ENCODE measurements around the gene CTNNA2.

Gene CTNNA2

DNA sequence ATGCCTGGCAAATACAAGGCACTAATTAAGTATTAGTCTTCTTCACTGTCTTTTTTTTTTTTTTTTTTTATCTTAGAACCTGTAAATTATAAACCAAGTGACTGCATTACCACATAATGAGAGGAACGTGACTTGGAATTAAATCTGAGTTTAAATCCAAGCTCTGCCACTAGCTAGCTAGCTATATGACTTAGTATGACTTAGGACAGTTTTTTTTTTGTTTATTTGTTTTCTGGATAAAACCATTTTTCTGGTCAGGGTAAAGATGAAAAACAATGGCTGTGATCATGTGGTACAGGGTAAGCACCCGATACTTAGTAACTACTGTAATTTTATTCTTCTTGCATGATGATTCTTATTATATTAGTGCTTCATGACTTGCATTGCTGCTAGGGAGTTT is 983.5 kb downstream of the CTNNA2 start:
- no peak overlapping the region for H3K4me3 ChIP-seq (ENCODE audit: low read length in 2 of 2)
- no peaks in the 10 kb centered on the region for H3K4me1 ChIP-seq (ENCODE audit: control insufficient read depth in 2 of 2, insufficient read depth in 1 of 2, low read depth in 1 of 2, low read length in 2 of 2)
- H3K36me3 ChIP-seq (replicated peaks in 1 of 2; ENCODE audit: control insufficient read depth in 2 of 2, insufficient read depth in 2 of 2, low read length in 2 of 2) = no peaks in the 10 kb centered on the region
- H3K27me3 ChIP-seq (ENCODE audit: control insufficient read depth in 3 of 3, insufficient read depth in 3 of 3, low read depth in 1 of 3, low read length in 3 of 3) = no peaks in the 10 kb centered on the region
- no peak overlapping the region for H2AK5ac ChIP-seq (ENCODE audit: low read depth, low read length)
- no peak overlapping the region for H2BK120ac ChIP-seq (ENCODE audit: low read depth, low read length)
- no peak overlapping the region for H2AFZ ChIP-seq (ENCODE audit: low read length)
- no peaks in the 10 kb centered on the region for H3K9me3 ChIP-seq (replicated peaks in 1 of 2; ENCODE audit: control insufficient read depth in 2 of 2, insufficient read depth in 1 of 2, low read depth in 1 of 2, low read length in 2 of 2)
- no CpG with 5 or more reads among the region's 2 CpGs for WGBS, 2 donors (ENCODE audit: extremely low coverage in 2 of 2, insufficient read length in 2 of 2, insufficient replicate concordance in 1 of 2)
- H2BK15ac ChIP-seq (ENCODE audit: low read length) = no peak overlapping the region
- H4K91ac ChIP-seq (ENCODE audit: low read depth, low read length, poor library complexity) = no peak overlapping the region
- no peak overlapping the region for H2BK12ac ChIP-seq (ENCODE audit: low read length)
- no peak overlapping the region for H2BK5ac ChIP-seq (ENCODE audit: low read length)
- H3K4me2 ChIP-seq (ENCODE audit: insufficient read depth, low read length, poor library complexity, severe bottlenecking) = no peak overlapping the region
- no peak overlapping the region for H4K8ac ChIP-seq (ENCODE audit: low read depth, low read length)
- H3K23ac ChIP-seq (ENCODE audit: low read depth, low read length, poor library complexity) = no peak overlapping the region
- H3K27ac ChIP-seq (replicated peaks; ENCODE audit: low read length) = no peak overlapping the region
- H3K14ac ChIP-seq (ENCODE audit: low read length) = no peak overlapping the region
- no peak for DNase-seq (ENCODE audit: low spot score)
- no peak overlapping the region for H3K4ac ChIP-seq (ENCODE audit: low read length)
- H3K79me1 ChIP-seq (ENCODE audit: low read depth, low read length) = no peaks in the 10 kb centered on the region
- no peak overlapping the region for H3K18ac ChIP-seq (ENCODE audit: low read length)
- H3K9ac ChIP-seq (ENCODE audit: low read depth, low read length, poor library complexity) = no peak overlapping the region

DNA sequence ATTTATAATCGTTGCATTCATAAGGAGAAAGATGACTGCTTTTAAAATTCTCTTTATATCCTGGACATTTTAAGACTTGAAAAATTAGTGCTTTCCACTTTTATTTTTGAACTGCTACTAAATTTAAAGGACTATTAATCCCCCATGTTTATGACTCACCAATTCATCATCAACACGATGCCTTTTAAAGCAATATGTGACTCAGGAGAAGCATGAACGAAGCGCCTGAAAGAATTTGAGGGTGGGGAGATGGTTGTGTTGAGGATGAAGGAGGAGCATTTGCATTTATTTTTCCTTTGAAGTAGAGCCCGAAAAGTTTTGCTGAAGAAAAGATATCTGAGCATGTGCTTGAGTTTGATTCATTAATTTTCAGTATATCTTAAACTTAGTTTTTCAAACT is 983.9 kb downstream of the CTNNA2 start:
- no peak overlapping the region for H3K4ac ChIP-seq (ENCODE audit: low read length)
- no peak overlapping the region for H3K14ac ChIP-seq (ENCODE audit: low read length)
- H3K9ac ChIP-seq (ENCODE audit: low read depth, low read length, poor library complexity) = no peak overlapping the region
- no peak overlapping the region for H4K91ac ChIP-seq (ENCODE audit: low read depth, low read length, poor library complexity)
- H3K79me1 ChIP-seq (ENCODE audit: low read depth, low read length) = no peaks in the 10 kb centered on the region
- no peak overlapping the region for H2BK12ac ChIP-seq (ENCODE audit: low read length)
- no peak overlapping the region for H2AK5ac ChIP-seq (ENCODE audit: low read depth, low read length)
- no peak overlapping the region for H3K27ac ChIP-seq (replicated peaks; ENCODE audit: low read length)
- WGBS, 2 donors (ENCODE audit: extremely low coverage in 2 of 2, insufficient read length in 2 of 2, insufficient replicate concordance in 1 of 2) = no CpG with 5 or more reads among the region's 5 CpGs
- H3K36me3 ChIP-seq (replicated peaks in 1 of 2; ENCODE audit: control insufficient read depth in 2 of 2, insufficient read depth in 2 of 2, low read length in 2 of 2) = no peaks in the 10 kb centered on the region
- H2BK5ac ChIP-seq (ENCODE audit: low read length) = no peak overlapping the region
- no peak overlapping the region for H3K4me3 ChIP-seq (ENCODE audit: low read length in 2 of 2)
- no peaks in the 10 kb centered on the region for H3K9me3 ChIP-seq (replicated peaks in 1 of 2; ENCODE audit: control insufficient read depth in 2 of 2, insufficient read depth in 1 of 2, low read depth in 1 of 2, low read length in 2 of 2)
- H2BK15ac ChIP-seq (ENCODE audit: low read length) = no peak overlapping the region
- H3K27me3 ChIP-seq (ENCODE audit: control insufficient read depth in 3 of 3, insufficient read depth in 3 of 3, low read depth in 1 of 3, low read length in 3 of 3) = no peaks in the 10 kb centered on the region
- no peak for DNase-seq (ENCODE audit: low spot score)
- H3K4me2 ChIP-seq (ENCODE audit: insufficient read depth, low read length, poor library complexity, severe bottlenecking) = no peak overlapping the region
- no peak overlapping the region for H3K18ac ChIP-seq (ENCODE audit: low read length)
- no peak overlapping the region for H4K8ac ChIP-seq (ENCODE audit: low read depth, low read length)
- no peak overlapping the region for H2AFZ ChIP-seq (ENCODE audit: low read length)
- H3K23ac ChIP-seq (ENCODE audit: low read depth, low read length, poor library complexity) = no peak overlapping the region
- no peak overlapping the region for H2BK120ac ChIP-seq (ENCODE audit: low read depth, low read length)
- no peaks in the 10 kb centered on the region for H3K4me1 ChIP-seq (ENCODE audit: control insufficient read depth in 2 of 2, insufficient read depth in 1 of 2, low read depth in 1 of 2, low read length in 2 of 2)

DNA sequence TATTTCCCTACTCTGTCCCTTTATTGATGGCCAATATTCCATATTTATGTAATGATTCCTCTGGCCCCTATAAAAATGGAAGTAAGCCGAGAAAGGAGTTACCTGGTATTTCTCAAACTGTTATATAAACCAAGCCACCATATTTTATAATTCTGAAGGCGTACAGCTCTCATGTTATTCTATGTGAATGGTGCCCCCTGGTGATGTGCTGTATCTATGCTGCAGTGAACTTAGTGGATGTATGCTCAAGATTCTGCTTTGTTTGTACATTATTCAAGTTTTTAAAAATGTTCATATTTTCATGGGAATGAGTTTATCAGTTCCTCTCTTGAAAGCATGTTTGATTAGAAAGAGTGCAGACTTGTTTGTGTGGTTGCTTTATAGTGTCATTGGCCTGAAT is 986.2 kb downstream of the CTNNA2 start:
- Histone ChIP-seq H3K23ac (ENCODE audit: low read depth, low read length, poor library complexity) (no peak overlapping the region), H3K18ac (ENCODE audit: low read length) (no peak overlapping the region), H3K4me2 (ENCODE audit: insufficient read depth, low read length, poor library complexity, severe bottlenecking) (no peak overlapping the region), H4K91ac (ENCODE audit: low read depth, low read length, poor library complexity) (no peak overlapping the region), H3K36me3 (replicated peaks in 1 of 2; ENCODE audit: control insufficient read depth in 2 of 2, insufficient read depth in 2 of 2, low read length in 2 of 2) (no peaks in the 10 kb centered on the region), H2AFZ (ENCODE audit: low read length) (no peak overlapping the region), H3K9me3 (replicated peaks in 1 of 2; ENCODE audit: control insufficient read depth in 2 of 2, insufficient read depth in 1 of 2, low read depth in 1 of 2, low read length in 2 of 2) (no peaks in the 10 kb centered on the region), H2BK120ac (ENCODE audit: low read depth, low read length) (no peak overlapping the region), H3K4ac (ENCODE audit: low read length) (no peak overlapping the region), H2BK15ac (ENCODE audit: low read length) (no peak overlapping the region), H3K27me3 (ENCODE audit: control insufficient read depth in 3 of 3, insufficient read depth in 3 of 3, low read depth in 1 of 3, low read length in 3 of 3) (no peaks in the 10 kb centered on the region), H3K14ac (ENCODE audit: low read length) (no peak overlapping the region), H2AK5ac (ENCODE audit: low read depth, low read length) (no peak overlapping the region), H3K79me1 (ENCODE audit: low read depth, low read length) (no peaks in the 10 kb centered on the region), H3K27ac (replicated peaks; ENCODE audit: low read length) (no peak overlapping the region), H3K4me1 (ENCODE audit: control insufficient read depth in 2 of 2, insufficient read depth in 1 of 2, low read depth in 1 of 2, low read length in 2 of 2) (no peaks in the 10 kb centered on the region), H3K4me3 (ENCODE audit: low read length in 2 of 2) (no peak overlapping the region), H4K8ac (ENCODE audit: low read depth, low read length) (no peak overlapping the region), H3K9ac (ENCODE audit: low read depth, low read length, poor library complexity) (no peak overlapping the region), H2BK12ac (ENCODE audit: low read length) (no peak overlapping the region), H2BK5ac (ENCODE audit: low read length) (no peak overlapping the region)
- DNase-seq (ENCODE audit: low spot score) = no peak
- WGBS, 2 donors (ENCODE audit: extremely low coverage in 2 of 2, insufficient read length in 2 of 2, insufficient replicate concordance in 1 of 2) = no CpG with 5 or more reads among the region's 2 CpGs

DNA sequence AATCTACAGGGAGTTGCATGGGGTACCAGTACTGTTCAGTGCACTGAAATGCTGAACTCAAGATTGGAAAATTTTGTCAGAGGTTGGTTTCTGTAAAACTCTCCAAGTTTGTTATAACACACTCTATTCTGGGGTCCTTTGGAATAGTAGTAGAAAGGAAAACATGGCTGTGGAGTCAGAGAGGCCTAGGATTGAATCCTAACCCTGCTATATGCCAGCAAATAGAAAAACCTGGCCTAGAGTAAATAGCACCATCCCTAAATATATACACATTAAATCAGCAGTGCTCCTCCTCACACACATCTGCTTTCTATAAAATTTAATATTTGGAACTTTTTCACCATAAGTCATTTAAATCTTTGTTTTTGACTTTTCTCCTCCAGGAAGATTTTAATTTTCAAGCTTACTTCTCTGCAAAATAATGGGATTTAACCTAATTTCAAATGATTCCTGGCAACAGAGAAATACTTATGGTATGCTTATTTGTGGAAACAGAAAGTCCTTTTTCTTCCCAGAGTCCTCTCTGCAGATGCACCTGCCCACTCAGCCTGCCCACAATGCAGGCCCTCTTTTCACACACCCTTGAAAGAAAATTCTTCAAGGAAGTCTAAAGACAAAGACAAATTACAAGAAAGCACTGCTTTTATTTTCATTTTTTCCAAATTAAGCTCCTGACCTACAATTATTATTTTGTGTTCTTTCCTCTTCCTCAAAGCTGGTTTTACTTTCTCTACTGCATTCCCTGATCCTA is 989.2 kb downstream of the CTNNA2 start:
- Histone ChIP-seq H3K4me3 (ENCODE audit: low read length in 2 of 2) (no peak overlapping the region), H3K9me3 (replicated peaks in 1 of 2; ENCODE audit: control insufficient read depth in 2 of 2, insufficient read depth in 1 of 2, low read depth in 1 of 2, low read length in 2 of 2) (no peaks in the 10 kb centered on the region), H2BK5ac (ENCODE audit: low read length) (no peak overlapping the region), H3K27me3 (ENCODE audit: control insufficient read depth in 3 of 3, insufficient read depth in 3 of 3, low read depth in 1 of 3, low read length in 3 of 3) (no peaks in the 10 kb centered on the region), H3K4ac (ENCODE audit: low read length) (no peak overlapping the region), H3K4me1 (ENCODE audit: control insufficient read depth in 2 of 2, insufficient read depth in 1 of 2, low read depth in 1 of 2, low read length in 2 of 2) (peaks cover 0 to 1% of the 10 kb centered on the region in 2 donors), H4K8ac (ENCODE audit: low read depth, low read length) (no peak overlapping the region), H3K18ac (ENCODE audit: low read length) (no peak overlapping the region), H3K14ac (ENCODE audit: low read length) (no peak overlapping the region), H3K9ac (ENCODE audit: low read depth, low read length, poor library complexity) (no peak overlapping the region), H2AFZ (ENCODE audit: low read length) (no peak overlapping the region), H2AK5ac (ENCODE audit: low read depth, low read length) (no peak overlapping the region), H2BK12ac (ENCODE audit: low read length) (no peak overlapping the region), H3K27ac (replicated peaks; ENCODE audit: low read length) (no peak overlapping the region), H3K23ac (ENCODE audit: low read depth, low read length, poor library complexity) (no peak overlapping the region), H3K4me2 (ENCODE audit: insufficient read depth, low read length, poor library complexity, severe bottlenecking) (no peak overlapping the region), H2BK120ac (ENCODE audit: low read depth, low read length) (no peak overlapping the region), H4K91ac (ENCODE audit: low read depth, low read length, poor library complexity) (no peak overlapping the region), H3K79me1 (ENCODE audit: low read depth, low read length) (no peaks in the 10 kb centered on the region), H3K36me3 (replicated peaks in 1 of 2; ENCODE audit: control insufficient read depth in 2 of 2, insufficient read depth in 2 of 2, low read length in 2 of 2) (no peaks in the 10 kb centered on the region), H2BK15ac (ENCODE audit: low read length) (no peak overlapping the region)
- DNase-seq (ENCODE audit: low spot score) = no peak
